WERI-Rb-1 (cell line): ENCODE measurements around the gene UBE2D2.
"Not testable (repeated sequence)": the region's sequence is repeated elsewhere in the genome, so short reads cannot be mapped to it uniquely, and the experiment has no call there.

Experiments
- DNase-seq: peaks from one replicate; pipeline ENCODE4 v3.0.0-alpha.2; 2020
- H3K27ac ChIP-seq: fragments of 250-450 bp; sonication (Bioruptor Pico); 2 replicates; pipeline ENCODE4 v1.5.1; 2020; ENCODE audit warnings: mild to moderate bottlenecking, moderate library complexity
- H3K27me3 ChIP-seq: fragments of 250-450 bp; sonication (Bioruptor Pico); 2 replicates; pipeline ENCODE4 v1.5.1; 2021; ENCODE audit warnings: mild to moderate bottlenecking, low read depth, moderate library complexity; ENCODE audit not compliant: insufficient read depth, severe bottlenecking
- H3K36me3 ChIP-seq: fragments of 250-450 bp; sonication (Bioruptor Pico); 2 replicates; pipeline ENCODE4 v1.5.1; 2020; ENCODE audit warnings: mild to moderate bottlenecking, moderate library complexity
- H3K4me3 ChIP-seq: 2 replicates; pipeline ENCODE4 v1.5.1; 2011; ENCODE audit warnings: low read depth, mild to moderate bottlenecking, control low read depth, low read length
- H3K9me3 ChIP-seq: fragments of 250-450 bp; sonication (Bioruptor Pico); 2 replicates; pipeline ENCODE4 v1.5.1; 2021; ENCODE audit warnings: mild to moderate bottlenecking, moderate library complexity; ENCODE audit not compliant: severe bottlenecking
- CTCF ChIP-seq: IDR thresholded peaks from 2 replicates; pipeline ENCODE4 v1.5.1; 2011; ENCODE audit warnings: low read depth, mild to moderate bottlenecking, control low read depth, inconsistent platforms, low read length

UBE2D2 gene

GRCh38 chr5:139600336-139600949 is 39.3 kb downstream of the UBE2D2 start:
- Histone ChIP-seq H3K36me3 (peaks cover 42% of the 10 kb centered on the region), H3K27me3 (no peaks in the 10 kb centered on the region), H3K4me3 (no peak overlapping the region), H3K27ac (no peak overlapping the region), H3K9me3 (no peaks in the 10 kb centered on the region)
- no peak for DNase-seq
- no peak for TF ChIP-seq CTCF

GRCh38 chr5:139601429-139601828 is 40.3 kb downstream of the UBE2D2 start:
- DNase-seq = no peak
- Histone ChIP-seq H3K27ac (no peak overlapping the region), H3K9me3 (no peaks in the 10 kb centered on the region), H3K27me3 (no peaks in the 10 kb centered on the region), H3K36me3 (peaks cover 49% of the 10 kb centered on the region), H3K4me3 (no peak overlapping the region)
- no peak for TF ChIP-seq CTCF

GRCh38 chr5:139601948-139602347 is 40.8 kb downstream of the UBE2D2 start:
- H3K27ac ChIP-seq, H3K9me3 ChIP-seq, DNase-seq, H3K4me3 ChIP-seq, H3K27me3 ChIP-seq: not testable (repeated sequence)
- H3K36me3 ChIP-seq = peaks cover 54% of the 10 kb centered on the region

- Histone ChIP-seq H3K9me3 (no peaks in the 10 kb centered on the region), H3K4me3 (no peak overlapping the region), H3K36me3 (peaks cover 55% of the 10 kb centered on the region), H3K27me3 (no peaks in the 10 kb centered on the region), H3K27ac (no peak overlapping the region)
- DNase-seq = no peak
- TF ChIP-seq CTCF = no peak
Measured at GRCh38 chr5:139605887-139606286, 44.7 kb downstream of the UBE2D2 start.

GRCh38 chr5:139611703-139612584 is 50.8 kb downstream of the UBE2D2 start:
- Histone ChIP-seq H3K36me3 (peaks cover 44% of the 10 kb centered on the region), H3K27me3 (no peaks in the 10 kb centered on the region), H3K4me3 (no peak overlapping the region), H3K9me3 (no peaks in the 10 kb centered on the region), H3K27ac (no peak overlapping the region)
- TF ChIP-seq CTCF = no peak
- DNase-seq = no peak

GRCh38 chr5:139619861-139620260 is 58.7 kb downstream of the UBE2D2 start:
- Histone ChIP-seq H3K27me3 (no peaks in the 10 kb centered on the region), H3K36me3 (peaks cover 57% of the 10 kb centered on the region), H3K27ac (no peak overlapping the region), H3K9me3 (no peaks in the 10 kb centered on the region), H3K4me3 (no peak overlapping the region)
- DNase-seq = no peak
- TF ChIP-seq CTCF = no peak

GRCh38 chr5:139625398-139625797 is 64.3 kb downstream of the UBE2D2 start:
- H3K27ac ChIP-seq, DNase-seq, H3K4me3 ChIP-seq, H3K9me3 ChIP-seq, H3K27me3 ChIP-seq: not testable (repeated sequence)
- peaks cover 52% of the 10 kb centered on the region for H3K36me3 ChIP-seq
